ENCODE data around the gene ATP1A1.

Gene ATP1A1

DNA sequence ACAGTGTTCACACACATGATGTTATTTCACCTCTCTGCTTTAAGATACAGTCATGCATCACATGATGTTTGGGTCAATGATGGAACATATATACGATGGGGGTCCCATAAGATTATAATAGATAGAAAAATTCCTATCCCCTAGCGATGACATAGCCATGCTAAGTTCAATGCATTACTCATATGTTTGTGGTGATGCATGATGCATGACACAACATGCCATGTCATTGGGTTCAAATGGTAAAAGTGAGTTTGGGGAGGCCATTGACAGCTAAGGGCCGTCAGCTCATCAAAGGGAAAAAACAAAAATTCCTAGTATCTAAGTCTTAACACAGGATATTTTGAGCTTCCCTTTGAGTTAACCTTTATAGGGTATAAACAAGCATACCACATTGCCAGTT, 73.6 kb downstream of the ATP1A1 start:
- no peak for DNase-seq

DNA sequence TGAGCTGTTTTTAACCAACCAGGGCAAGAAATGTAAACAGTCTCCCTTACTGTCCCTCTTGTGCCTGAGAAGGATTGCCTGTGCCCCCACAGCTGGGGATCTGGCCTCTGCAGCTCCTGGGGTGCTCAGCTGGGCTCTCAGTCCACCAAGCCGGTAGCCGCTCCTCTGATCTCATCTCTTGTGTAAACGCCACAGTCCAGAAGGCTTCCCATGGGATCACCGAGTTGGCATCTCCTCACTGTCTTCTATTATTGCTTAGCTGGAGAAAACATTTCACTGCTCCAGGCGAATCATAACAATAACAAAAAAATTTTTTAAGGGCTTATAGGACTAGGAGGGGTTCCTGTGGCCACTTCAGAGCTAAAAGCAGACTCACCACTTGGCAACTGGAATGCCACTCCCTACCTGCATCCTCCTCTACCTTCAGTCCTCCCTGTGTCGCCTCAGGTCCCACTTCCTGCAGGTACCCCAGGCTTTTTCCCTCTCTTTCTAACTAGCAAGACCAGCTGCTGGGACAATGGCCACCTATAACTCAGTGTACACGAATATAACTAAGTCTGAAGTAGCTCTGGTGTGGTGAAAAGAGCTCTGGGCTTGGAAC, 75.8 kb downstream of the ATP1A1 start:
- DNase-seq: no peak

DNA sequence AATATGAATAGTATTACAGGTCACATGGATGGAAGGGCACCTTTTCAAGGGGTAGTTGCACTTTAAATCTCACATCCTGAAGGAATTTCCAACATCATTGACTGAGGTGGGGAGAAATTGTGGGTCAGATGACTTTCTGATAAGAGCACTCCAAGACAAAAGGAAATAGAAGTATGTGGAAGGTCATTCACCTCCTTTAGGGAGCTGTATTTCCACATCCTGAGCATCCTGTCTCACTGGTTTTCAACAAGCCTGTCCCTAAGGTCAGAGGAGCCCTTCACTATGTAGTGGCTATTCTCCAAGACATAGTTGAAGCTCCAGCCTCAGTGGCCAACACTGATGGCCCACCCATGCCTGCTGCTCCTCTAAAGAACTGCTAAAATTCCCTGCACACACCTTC, 76.5 kb downstream of the ATP1A1 start:
- DNase-seq: no peak

DNA sequence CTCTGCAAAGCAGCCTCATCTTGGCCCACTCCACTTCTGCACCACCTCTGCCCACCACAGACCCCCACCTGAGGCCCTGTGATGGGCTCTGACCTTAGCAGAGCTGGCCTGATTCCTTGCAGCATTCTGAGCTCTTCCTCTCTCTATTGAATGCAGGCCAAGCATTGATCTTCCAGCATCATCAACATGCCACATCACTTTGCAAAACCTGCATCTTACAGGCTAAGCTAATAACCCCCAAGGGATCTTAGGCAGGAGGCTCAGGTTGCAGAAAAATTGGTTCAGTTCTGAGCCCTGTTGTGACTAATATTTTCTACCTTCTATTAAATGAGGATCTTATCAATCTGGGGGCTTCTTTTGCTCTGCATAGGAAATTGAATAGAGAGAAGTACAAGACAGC, 78.7 kb downstream of the ATP1A1 start:
- no peak for DNase-seq

DNA sequence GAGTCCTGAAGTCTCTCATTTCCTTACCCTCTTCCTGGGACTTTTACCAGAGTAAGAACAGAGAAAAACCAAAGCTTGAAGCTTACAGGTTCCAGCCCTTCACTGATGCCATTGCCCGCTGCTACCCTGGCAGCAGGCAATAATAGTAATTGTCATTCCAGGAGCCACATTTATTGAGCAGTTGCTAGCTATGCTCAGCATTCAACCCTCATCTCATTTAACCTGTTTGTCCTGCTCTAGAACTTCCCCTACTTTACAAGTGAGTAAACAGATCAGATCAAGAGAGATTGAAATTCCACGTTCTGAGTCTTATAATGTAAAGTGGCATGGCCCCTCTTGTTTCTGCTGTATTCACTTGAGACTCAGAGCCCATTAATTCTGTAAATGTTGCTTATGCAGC, 80.4 kb downstream of the ATP1A1 start:
- no peak for DNase-seq

DNA sequence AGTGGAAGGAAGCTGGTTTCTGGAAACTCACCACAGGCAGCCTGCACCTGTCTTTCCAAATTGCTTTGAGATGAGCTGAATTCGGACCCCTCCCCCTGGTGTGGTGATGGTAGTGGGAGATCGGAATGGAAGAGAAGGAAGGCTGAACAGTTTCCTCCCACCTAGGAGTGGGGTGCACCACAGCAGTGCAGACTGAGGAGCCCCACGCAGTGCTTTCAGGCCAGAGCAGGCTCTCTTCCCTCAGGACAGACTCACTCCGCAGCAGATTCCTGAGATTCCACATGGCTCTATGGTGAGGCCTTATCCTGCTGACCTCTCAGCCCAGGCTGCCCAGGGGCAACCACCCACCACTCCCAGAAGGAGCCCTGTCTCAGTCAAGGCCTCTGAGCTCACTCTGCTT, 80.9 kb downstream of the ATP1A1 start:
- DNase-seq: no peak
